Stomach (tissue), 9 donors: ENCODE data around the gene TDRKH. TPM values are rescaled to one million over a fixed set of nuclear protein-coding genes. Genes with fewer than 3 reads are reported as not detected.

Experiments used
- DNase-seq, 2 donors: peaks; one replicate each; pipeline versions ENCODE4 v3.0.0 to v3.0.0-alpha.2; 2013 to 2019
- H3K27ac ChIP-seq, 5 donors: fragments of 200-600 bp in 4 of 5; sonication (generic) in 4 of 5; one replicate each; pipeline ENCODE4 v1.5.1; 2013 to 2019; ENCODE audit warnings: mild to moderate bottlenecking in 1 of 5, moderate library complexity in 1 of 5
- H3K27me3 ChIP-seq, 3 donors: fragments of 200-600 bp; sonication (generic); one replicate each; pipeline ENCODE4 v1.5.1; 2017 to 2019; ENCODE audit warnings: mixed run types in 1 of 3
- H3K36me3 ChIP-seq, 4 donors: fragments of 200-600 bp; sonication (generic); 1 replicate in 3 of 4; 2 replicates in 1 of 4; pipeline ENCODE4 v1.5.1; 2016 to 2019
- H3K4me1 ChIP-seq, 4 donors: fragments of 200-600 bp; sonication (generic); one replicate each; pipeline ENCODE4 v1.5.1; 2016 to 2019
- H3K4me3 ChIP-seq, 4 donors: fragments of 200-600 bp; sonication (generic) in 3 of 4; one replicate each; pipeline ENCODE4 v1.5.1; 2016 to 2019; ENCODE audit warnings: mild to moderate bottlenecking in 1 of 4
- H3K9me3 ChIP-seq, 4 donors: fragments of 200-600 bp; sonication (generic); one replicate each; pipeline ENCODE4 v1.5.1; 2016 to 2019
- CTCF ChIP-seq, 7 experiments: fragments of 450-650 bp in 4 of 7; fragments of 200-600 bp in 3 of 7; sonication (generic) in 3 of 7; IDR thresholded peaks; one replicate each; pipeline ENCODE4 v1.5.1; 2016 to 2019; ENCODE audit warnings: antibody characterized with exemption in 7 of 7, control low read depth in 2 of 7, mild to moderate bottlenecking in 1 of 7
- EP300 ChIP-seq: sonication (generic); formaldehyde crosslinking; IDR thresholded peaks from one replicate; pipeline ENCODE4 v1.6.1; 2017; ENCODE audit warnings: antibody characterized with exemption
- POLR2A ChIP-seq, 4 donors: fragments of 450-650 bp; IDR thresholded peaks; one replicate each; pipeline ENCODE4 v1.6.1; 2016; ENCODE audit warnings: antibody characterized with exemption in 4 of 4, control low read depth in 2 of 4, mild to moderate bottlenecking in 1 of 4, moderate library complexity in 1 of 4
- POLR2AphosphoS5 ChIP-seq, 3 donors: sonication (generic); formaldehyde crosslinking; IDR thresholded peaks; one replicate each; pipeline ENCODE4 v1.6.1; 2016; ENCODE audit warnings: antibody characterized with exemption in 3 of 3
- WGBS, 5 donors: extraction: QIAGEN DNeasy Blood & Tissue Kit in 3 of 5; methylation state at CpG; one replicate each; pipeline versions ENCODE4 v1.1.5 to v1.1.7; 2013 to 2018; 5-methylcytosine and 5-hydroxymethylcytosine counted together
- intact Hi-C: fragments of 100-400 bp; cut with DNase I; formaldehyde crosslinking; loops from one replicate; pipeline ENCODE4 v1.15.1; 2023; ENCODE audit warnings: low total_unique reads
- polyA plus RNA-seq, 3 donors: library from polyadenylated mRNA; stranded (reverse); fragments of 200-250 nt; gene quantifications; one replicate each; pipeline ENCODE4 v1.2.3, GENCODE V29; 2013
- total RNA-seq, 5 donors: library from RNA; depleted of rRNA; stranded (reverse); fragments of >200 nt; gene quantifications; one replicate each; pipeline versions ENCODE4 v1.1.0 to v1.2.3, GENCODE V29; 2014 to 2016
- donor health status: healthy with polysubstance abuse.
- donor health status: Bipolar disorder and iron deficiency.
- donor health status: healthy.

Gene TDRKH
- total and polyA plus RNA-seq, 8 donors: 0.29 to 30.4 (median 2.5) TPM

GRCh38 chr1:151806170-151806569 is 15.9 kb upstream of the TDRKH start:
- no peak for DNase-seq
- Histone ChIP-seq H3K4me1 (no peaks in the 10 kb centered on the region), H3K27me3 (peaks cover 0 to 30% (median 0%) of the 10 kb centered on the region in 3 donors), H3K27ac (no peak overlapping the region), H3K4me3 (no peak overlapping the region), H3K36me3 (peaks cover 0 to 31% (median 12%) of the 10 kb centered on the region in 4 donors), H3K9me3 (no peaks in the 10 kb centered on the region)
- intact Hi-C loops: no loop called here
- 58 to 85% (median 80%) methylated on average over 5 to 7 of the region's 7 CpGs for WGBS, 5 donors
- TF ChIP-seq POLR2AphosphoS5 (IDR thresholded peaks at IDR 0.05) (no peak), CTCF (IDR thresholded peaks at IDR 0.05) (no peak), EP300 (no peak), POLR2A (IDR thresholded peaks at IDR 0.05) (no peak)

- DNase-seq: no peak
- intact Hi-C loops: no loop called here
- no peaks in the 10 kb centered on the region for H3K9me3 ChIP-seq
- TF ChIP-seq POLR2A (IDR thresholded peaks at IDR 0.05) (no peak), POLR2AphosphoS5 (IDR thresholded peaks at IDR 0.05) (no peak)
- H3K4me3 ChIP-seq: no peak within 1 kb of the TSS
- H3K36me3 ChIP-seq: peaks cover 0 to 22% (median 12%) of the 10 kb centered on the region in 4 donors
- H3K4me1 ChIP-seq: no peaks in the 10 kb centered on the region
- no peak within 1 kb of the TSS for H3K27ac ChIP-seq
- WGBS, 5 donors: 40 to 57% (median 54%) methylated on average over 10 to 12 of the region's 12 CpGs
- H3K27me3 ChIP-seq: peaks cover 0 to 38% (median 0%) of the 10 kb centered on the region in 3 donors
Observed at GRCh38 chr1:151805066-151805820, 14.9 kb upstream of the TDRKH start, which contains the start of gene LINGO4. LINGO4 (minus strand) TSS chr1:151805419; CDS start chr1:151802704, 2,715 bp downstream.

GRCh38 chr1:151803915-151804314 is 13.6 kb upstream of the TDRKH start:
- intact Hi-C loops: no loop called here
- 94 to 98% (median 95%) methylated on average over 3 of the region's 3 CpGs for WGBS, 5 donors

GRCh38 chr1:151803164-151803563 is 12.9 kb upstream of the TDRKH start:
- H3K4me1 ChIP-seq: no peaks in the 10 kb centered on the region
- intact Hi-C loops: no loop called here
- peaks cover 0 to 15% (median 11%) of the 10 kb centered on the region in 4 donors for H3K36me3 ChIP-seq
- TF ChIP-seq POLR2A (IDR thresholded peaks at IDR 0.05) (no peak), CTCF (IDR thresholded peaks at IDR 0.05) (no peak), EP300 (no peak), POLR2AphosphoS5 (IDR thresholded peaks at IDR 0.05) (no peak)
- H3K4me3 ChIP-seq: no peak overlapping the region
- H3K27ac ChIP-seq: no peak overlapping the region
- no peaks in the 10 kb centered on the region for H3K9me3 ChIP-seq
- DNase-seq: no peak
- H3K27me3 ChIP-seq: peaks cover 0 to 49% (median 0%) of the 10 kb centered on the region in 3 donors

More at GRCh38 chr1:151803915-151804314, 13.6 kb upstream of the TDRKH start:
- H3K4me1 ChIP-seq: no peaks in the 10 kb centered on the region
- DNase-seq: no peak
- H3K27ac ChIP-seq: no peak overlapping the region
- H3K9me3 ChIP-seq: no peaks in the 10 kb centered on the region
- H3K4me3 ChIP-seq: no peak overlapping the region
- peaks cover 0 to 49% (median 0%) of the 10 kb centered on the region in 3 donors for H3K27me3 ChIP-seq
- peaks cover 0 to 22% (median 12%) of the 10 kb centered on the region in 4 donors for H3K36me3 ChIP-seq
- TF ChIP-seq EP300 (no peak), POLR2AphosphoS5 (IDR thresholded peaks at IDR 0.05) (no peak), CTCF (IDR thresholded peaks at IDR 0.05) (no peak), POLR2A (IDR thresholded peaks at IDR 0.05) (no peak)

- no peak for DNase-seq
- Histone ChIP-seq H3K36me3 (peaks cover 0 to 7% (median 5%) of the 10 kb centered on the region in 4 donors), H3K27me3 (peaks cover 0 to 48% (median 0%) of the 10 kb centered on the region in 3 donors), H3K4me1 (no peaks in the 10 kb centered on the region), H3K9me3 (no peaks in the 10 kb centered on the region), H3K4me3 (no peak overlapping the region), H3K27ac (no peak overlapping the region)
- intact Hi-C loops: no loop called here
- 81 to 95% (median 89%) methylated on average over 4 to 5 of the region's 5 CpGs for WGBS, 5 donors
- no peak for TF ChIP-seq POLR2A (IDR thresholded peaks at IDR 0.05)
- no peak for TF ChIP-seq POLR2AphosphoS5 (IDR thresholded peaks at IDR 0.05)
- TF ChIP-seq CTCF (IDR thresholded peaks at IDR 0.05): no peak
- no peak for TF ChIP-seq EP300
Observed at GRCh38 chr1:151802372-151802771, 12.1 kb upstream of the TDRKH start.
